GM12891 (cell line): Measurements from ENCODE around the gene GRB2.

Source experiments
- DNase-seq: peaks from one replicate; pipeline ENCODE4 v3.0.0; 2011; ENCODE audit warnings: low spot score; ENCODE audit not compliant: insufficient read length
- FAIRE-seq: peaks from 2 replicates; lab custom pipeline; 2011; peaks lifted over from hg19 to GRCh38; lab: Jason Lieb, UNC
- PAX5 ChIP-seq: IDR thresholded peaks from 2 replicates; pipeline ENCODE4 v1.6.1; 2011; ENCODE audit warnings: low read length, moderate library complexity, mild to moderate bottlenecking; ENCODE audit not compliant: insufficient read depth, severe bottlenecking
- POLR2A ChIP-seq: IDR thresholded peaks from 2 replicates; pipeline ENCODE4 v1.6.1; 2011; ENCODE audit warnings: low read depth, low read length, control low read depth
- POLR2AphosphoS5 ChIP-seq: IDR thresholded peaks from 2 replicates; pipeline ENCODE4 v1.6.1; 2011; ENCODE audit warnings: low read depth, low read length, control low read depth
- POU2F2 ChIP-seq: IDR thresholded peaks from 2 replicates; pipeline ENCODE4 v1.6.1; 2011; ENCODE audit warnings: low read depth, mild to moderate bottlenecking, control low read depth, low read length, moderate library complexity
- SPI1 ChIP-seq: IDR thresholded peaks from 2 replicates; pipeline ENCODE4 v1.6.1; 2011; ENCODE audit warnings: low read depth, low read length, control low read depth
- TAF1 ChIP-seq: IDR thresholded peaks from 2 replicates; pipeline ENCODE4 v1.6.1; 2011; ENCODE audit warnings: low read depth, low read length, control low read depth

Gene GRB2

DNA sequence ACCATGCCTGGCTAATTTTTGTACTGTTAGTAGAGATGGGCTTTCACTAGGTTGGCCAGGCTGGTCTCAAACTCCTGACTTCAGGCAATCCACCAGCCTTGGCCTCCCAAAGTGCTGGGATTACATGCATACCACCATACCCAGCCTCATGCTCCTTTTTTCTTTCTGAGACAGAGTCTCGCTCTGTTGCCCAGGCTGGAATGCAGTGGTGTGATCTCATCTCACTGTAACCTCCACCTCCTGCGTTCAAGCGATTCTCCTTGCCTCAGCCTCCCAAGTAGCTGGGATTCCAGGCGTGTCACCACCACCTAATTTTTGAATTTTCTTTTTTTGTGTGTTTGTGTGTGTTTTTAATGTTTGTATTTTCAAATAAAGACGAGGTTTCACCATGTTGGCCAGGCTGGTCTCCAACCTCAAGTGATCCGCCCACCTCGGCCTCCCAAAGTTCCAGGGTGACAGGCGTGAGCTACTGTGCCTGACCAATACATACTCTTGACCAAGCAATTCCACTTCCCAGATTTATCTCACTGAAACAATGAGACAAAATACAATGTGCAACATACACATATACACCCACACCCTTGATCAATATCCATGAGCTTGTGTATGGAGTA, 5.0 kb downstream of the GRB2 start:
- no peak for FAIRE-seq
- DNase-seq = no peak
- TF ChIP-seq SPI1 (no peak), TAF1 (no peak), PAX5 (no peak), POLR2A (no peak), POLR2AphosphoS5 (no peak), POU2F2 (no peak)

GRCh38 chr17:75398279-75398678, 7.2 kb downstream of the GRB2 start:
- no peak for DNase-seq
- TF ChIP-seq SPI1 (no peak), PAX5 (no peak), TAF1 (no peak), POLR2A (no peak), POLR2AphosphoS5 (no peak), POU2F2 (no peak)
- no peak for FAIRE-seq

DNA sequence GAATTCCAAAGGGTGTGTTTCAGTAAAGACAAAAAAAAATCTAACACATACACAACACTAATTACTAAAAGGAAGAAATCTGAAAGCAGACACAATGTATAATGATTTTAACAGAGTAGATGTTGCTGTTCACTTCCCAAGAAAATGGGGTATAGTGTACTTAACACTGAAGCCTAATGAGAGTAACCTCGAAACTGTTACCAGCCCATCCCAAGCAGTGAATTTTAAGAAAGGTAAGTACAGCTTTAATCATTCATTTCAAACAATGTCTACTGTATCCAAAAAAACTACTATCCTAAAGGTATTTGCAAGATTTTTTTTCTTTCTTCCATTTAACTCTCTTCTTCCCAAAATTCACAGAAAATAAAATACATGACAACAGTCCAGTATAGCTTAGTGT, 8.3 kb downstream of the GRB2 start:
- no peak for DNase-seq
- FAIRE-seq = no peak
- no peak for TF ChIP-seq SPI1
- no peak for TF ChIP-seq PAX5
- TF ChIP-seq POLR2A = no peak
- no peak for TF ChIP-seq POLR2AphosphoS5
- TF ChIP-seq TAF1 = no peak

DNA sequence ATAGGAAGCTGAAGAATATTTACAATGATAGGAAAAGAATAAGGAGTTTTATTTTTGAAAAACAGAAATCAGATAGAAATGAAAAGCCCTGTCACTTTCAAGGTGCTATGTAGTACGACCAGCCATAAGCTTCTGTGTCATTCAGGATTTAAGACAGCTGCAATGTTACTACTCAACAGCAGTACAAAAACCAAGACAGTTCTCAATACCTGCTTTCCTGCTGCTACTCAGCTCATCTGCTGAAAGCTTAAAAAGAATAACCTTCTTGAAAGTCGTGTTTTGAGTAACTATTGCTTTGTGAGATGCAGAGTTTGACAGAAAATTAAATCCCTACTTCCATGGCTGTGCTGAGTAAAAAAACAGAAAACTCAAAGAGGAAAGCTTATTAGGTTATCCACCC, 8.7 kb downstream of the GRB2 start:
- FAIRE-seq = no peak
- no peak for DNase-seq
- TF ChIP-seq SPI1 = no peak
- TF ChIP-seq POLR2AphosphoS5 = no peak
- no peak for TF ChIP-seq TAF1
- no peak for TF ChIP-seq PAX5
- no peak for TF ChIP-seq POU2F2
- TF ChIP-seq POLR2A = no peak

DNA sequence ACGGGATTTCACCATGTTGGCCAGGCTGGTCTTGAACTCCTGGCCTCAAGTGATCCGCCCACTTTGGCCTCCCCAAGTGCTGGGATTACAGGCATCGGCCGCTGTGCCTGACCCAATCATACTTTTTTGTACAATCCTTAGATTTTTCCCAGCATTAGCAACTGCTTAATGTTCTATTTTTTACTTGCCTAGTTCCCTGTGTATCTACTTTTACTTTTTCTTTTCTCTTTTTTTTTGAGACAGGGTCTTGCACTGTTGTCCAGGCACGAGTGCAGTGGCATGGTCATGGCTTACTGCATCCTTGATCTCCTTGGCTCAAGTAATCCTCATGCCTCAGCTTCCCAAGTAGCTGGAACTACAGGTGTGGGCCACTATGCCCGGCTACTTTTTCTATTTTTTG, 9.5 kb downstream of the GRB2 start:
- DNase-seq (no peak), FAIRE-seq (no peak)
- TF ChIP-seq SPI1 (no peak), PAX5 (no peak), POLR2AphosphoS5 (no peak), POU2F2 (no peak), POLR2A (no peak), TAF1 (no peak)

GRCh38 chr17:75394332-75394918, 11.1 kb downstream of the GRB2 start:
- DNase-seq = no peak
- no peak for FAIRE-seq
- TF ChIP-seq SPI1 = no peak
- TF ChIP-seq TAF1 = no peak
- no peak for TF ChIP-seq PAX5
- no peak for TF ChIP-seq POU2F2
- no peak; the same call in 1 of the 2 replicates for TF ChIP-seq POLR2AphosphoS5
- TF ChIP-seq POLR2A = no peak

DNA sequence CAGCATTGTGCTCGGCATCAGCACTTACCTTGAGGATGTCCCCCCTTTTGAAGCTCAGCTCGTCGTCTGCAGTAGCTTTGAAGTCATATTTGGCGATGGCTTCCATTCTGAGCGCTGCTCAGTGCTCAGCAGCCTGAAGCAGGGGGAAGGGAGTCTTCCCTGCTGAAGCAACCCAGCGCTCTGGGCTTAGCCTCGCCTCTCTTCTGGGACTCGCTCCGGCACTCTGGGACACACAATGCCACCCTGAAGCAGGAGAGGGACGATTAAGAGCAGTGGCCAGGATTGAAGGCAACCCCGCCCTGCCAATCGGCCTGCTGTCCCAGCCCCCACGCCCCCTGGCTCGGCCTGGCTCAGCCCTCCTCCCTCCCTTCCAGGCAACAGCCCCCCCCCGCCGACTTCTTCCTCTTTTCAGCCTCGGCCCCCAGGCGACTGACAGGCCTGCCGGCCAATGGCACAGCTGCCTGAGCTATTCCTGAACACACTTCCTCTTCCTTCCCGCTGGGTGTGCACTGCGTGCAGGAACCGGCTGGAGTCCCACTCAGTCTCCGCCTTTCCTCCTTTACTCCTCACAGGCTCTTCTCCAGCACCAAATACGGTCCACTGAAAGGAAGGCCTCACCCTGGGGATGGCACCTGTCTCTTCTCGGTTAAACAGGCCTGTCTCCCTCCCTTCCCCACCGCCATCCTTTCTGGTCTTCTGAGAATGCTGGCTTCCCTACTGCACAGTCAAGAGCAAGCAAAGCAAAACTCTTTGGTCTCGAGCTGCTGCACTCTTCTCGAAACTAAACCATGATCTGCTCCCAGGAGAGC, 11.8 kb downstream of the GRB2 start:
- FAIRE-seq = peak; percentile 85
- DNase-seq = peak; percentile 81
- 0 out of 2 replicates have a peak, but pooled peaks have one; percentile 13 for TF ChIP-seq POLR2A
- TF ChIP-seq PAX5 = no peak
- peak; percentile 46 for TF ChIP-seq POLR2AphosphoS5
- TF ChIP-seq SPI1 = peak; percentile 92

DNA sequence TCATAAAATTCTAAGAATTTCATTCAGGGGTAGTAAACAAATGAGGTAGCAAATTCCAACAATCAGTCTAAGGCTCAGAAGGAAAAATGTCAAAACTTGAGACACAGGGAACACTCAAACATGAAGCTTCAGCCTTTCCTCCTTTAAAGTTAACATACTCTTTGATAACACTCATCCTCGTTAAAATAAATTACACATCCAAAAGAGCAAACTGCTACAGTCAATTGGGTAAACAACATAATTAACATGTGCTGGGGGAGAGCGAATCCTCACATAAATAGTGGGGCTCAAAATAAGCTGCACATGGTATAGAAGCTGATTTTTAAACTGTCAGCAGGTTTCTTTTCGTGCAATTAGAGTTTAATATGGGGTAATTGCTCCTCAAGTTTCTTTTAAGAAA, 12.9 kb downstream of the GRB2 start:
- TF ChIP-seq PAX5 = no peak
- TF ChIP-seq POU2F2 = no peak
- no peak for TF ChIP-seq POLR2AphosphoS5
- TF ChIP-seq TAF1 = no peak
- TF ChIP-seq SPI1 = no peak
- no peak for TF ChIP-seq POLR2A

GRCh38 chr17:75390982-75391381, 14.5 kb downstream of the GRB2 start:
- TF ChIP-seq TAF1 (no peak), POLR2A (no peak), POU2F2 (no peak), SPI1 (no peak), POLR2AphosphoS5 (no peak), PAX5 (no peak)
- DNase-seq (no peak), FAIRE-seq (no peak)

More for the DNA sequence above, 12.9 kb downstream of the GRB2 start:
- FAIRE-seq (no peak), DNase-seq (no peak)

DNA sequence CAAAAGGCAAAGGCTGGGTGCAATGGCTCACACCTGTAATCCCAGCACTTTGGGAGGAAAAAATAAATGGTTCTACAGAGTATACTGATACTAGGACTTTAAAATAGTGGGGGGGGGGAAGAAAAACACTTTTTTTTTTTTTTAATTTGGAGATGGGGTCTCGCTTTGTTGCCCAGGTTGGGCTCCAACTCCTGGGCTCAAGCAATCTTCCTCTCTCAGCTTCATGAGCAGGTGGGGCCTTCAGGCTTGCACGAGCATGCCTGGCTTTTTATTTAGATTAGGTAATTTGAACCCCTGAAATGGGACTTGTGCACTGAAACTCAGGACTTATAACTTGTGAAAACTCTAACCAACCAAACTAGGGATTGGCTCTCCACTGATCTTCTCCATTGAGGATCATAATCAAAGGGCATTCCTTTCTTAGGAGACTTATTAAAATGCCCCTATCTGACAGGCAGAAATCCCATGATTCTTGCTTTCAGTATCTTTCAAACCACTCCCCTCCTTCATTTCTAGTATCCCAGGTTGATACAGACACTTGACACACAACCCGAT, 16.9 kb downstream of the GRB2 start:
- no peak for FAIRE-seq
- no peak for TF ChIP-seq PAX5
- TF ChIP-seq SPI1 = no peak
- no peak for TF ChIP-seq TAF1
- no peak for TF ChIP-seq POLR2AphosphoS5
- TF ChIP-seq POLR2A = no peak
- TF ChIP-seq POU2F2 = no peak
- DNase-seq = no peak
